ENCODE measurements around the gene RER1. TPM values are rescaled to one million over a fixed set of nuclear protein-coding genes. Genes with fewer than 3 reads are reported as not detected.

Gene RER1
- total RNA-seq, 1 experiment from 2014 or later = 208 TPM

- no peak for DNase-seq (ENCODE audit: low spot score)
Measured at GRCh38 chr1:2375923-2376260, 15.7 kb upstream of the RER1 start.

GRCh38 chr1:2376261-2376741 is 15.3 kb upstream of the RER1 start:
- no peak for DNase-seq (ENCODE audit: low spot score)

GRCh38 chr1:2376931-2377672 is 14.5 kb upstream of the RER1 start:
- no peak for DNase-seq (ENCODE audit: low spot score)

- no peak for DNase-seq (ENCODE audit: low spot score)
Measured at GRCh38 chr1:2377751-2378440, 13.7 kb upstream of the RER1 start.

GRCh38 chr1:2378441-2378851 is 13.2 kb upstream of the RER1 start:
- no peak for DNase-seq (ENCODE audit: low spot score)

- DNase-seq (ENCODE audit: low spot score) = no peak
Measured at GRCh38 chr1:2378956-2379732, 12.5 kb upstream of the RER1 start.

DNA sequence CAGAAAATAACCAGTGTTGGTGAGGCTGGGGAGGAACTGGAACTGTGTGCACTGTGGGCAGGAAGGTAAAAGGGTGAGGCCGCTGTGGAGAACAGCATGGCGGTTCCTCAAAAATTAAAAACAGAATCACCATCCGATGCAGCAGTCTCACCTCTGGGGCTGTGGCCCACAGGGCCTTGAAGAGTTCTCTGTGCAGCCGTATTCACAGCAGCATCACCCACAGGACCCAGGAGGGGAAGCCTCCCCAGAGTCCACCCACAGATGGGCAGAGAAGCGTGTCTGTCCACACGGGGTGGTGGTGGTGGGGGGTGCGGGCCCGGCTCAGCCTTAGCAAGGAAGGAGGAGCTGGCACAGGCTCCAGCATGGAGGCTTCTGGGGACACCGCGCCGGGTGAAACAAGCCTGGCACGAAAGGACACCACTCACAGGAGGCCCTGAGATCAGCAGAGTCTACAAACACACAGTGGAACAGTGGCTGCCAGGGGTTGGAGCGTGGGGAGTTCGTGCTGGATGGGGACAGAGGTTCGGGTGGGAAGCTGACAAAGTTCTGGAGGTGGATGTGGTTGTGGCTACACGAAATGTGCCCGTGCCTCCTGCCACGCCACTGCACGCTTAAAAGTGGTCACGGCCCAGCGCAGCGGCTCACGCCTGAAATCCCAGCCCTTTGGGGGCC is 11.8 kb upstream of the RER1 start:
- no peak for DNase-seq (ENCODE audit: low spot score)

GRCh38 chr1:2380816-2381591 is 10.6 kb upstream of the RER1 start:
- DNase-seq (ENCODE audit: low spot score) = no peak

DNA sequence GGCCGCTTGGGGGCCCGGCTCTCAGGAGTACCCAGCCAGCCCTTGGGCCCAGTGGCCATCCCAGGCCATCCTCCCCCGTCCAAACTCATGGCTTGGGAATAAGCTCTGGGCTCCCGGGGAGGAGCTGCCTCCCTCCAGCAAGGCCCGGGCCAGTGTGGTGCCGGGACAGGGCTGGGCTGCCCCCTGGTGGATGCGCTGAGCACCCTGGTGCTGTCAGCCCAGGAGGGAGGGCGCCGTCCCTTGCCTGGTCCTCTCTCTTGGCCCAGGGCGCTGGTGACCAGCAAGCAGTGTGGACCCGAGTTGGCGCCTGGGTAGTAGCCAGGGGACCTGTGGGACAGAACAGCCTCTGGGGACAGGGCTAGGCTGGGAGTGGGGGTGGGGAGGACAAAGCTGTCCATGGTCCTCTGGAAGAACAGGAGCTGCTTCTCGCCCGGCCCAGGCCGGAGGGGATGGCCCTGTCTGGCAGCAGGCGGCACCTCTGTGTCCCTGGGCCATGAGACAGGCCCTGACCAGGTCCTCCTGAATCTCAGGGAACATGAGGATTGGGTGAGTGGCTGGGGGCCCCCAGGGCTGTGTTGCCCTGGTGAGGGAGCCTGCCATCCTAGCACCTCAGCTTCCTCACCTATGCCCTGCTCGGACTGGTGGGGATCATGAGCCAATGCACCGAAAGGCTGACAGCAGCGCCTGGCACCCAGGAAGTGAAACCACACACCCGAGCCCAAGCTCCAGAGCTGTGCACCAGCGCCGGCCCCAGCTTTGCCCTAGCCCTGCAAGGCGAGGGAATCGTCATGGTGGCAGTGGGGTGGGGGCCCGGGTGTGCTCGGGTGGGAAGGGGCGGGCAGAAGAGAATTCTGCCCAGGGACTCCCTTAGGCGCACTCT is 9.7 kb upstream of the RER1 start:
- DNase-seq (ENCODE audit: low spot score) = peak; percentile 75

- DNase-seq (ENCODE audit: low spot score) = no peak
Measured at GRCh38 chr1:2382621-2383361, 8.8 kb upstream of the RER1 start.

GRCh38 chr1:2383576-2383975 is 8.1 kb upstream of the RER1 start:
- no peak for DNase-seq (ENCODE audit: low spot score)

DNA sequence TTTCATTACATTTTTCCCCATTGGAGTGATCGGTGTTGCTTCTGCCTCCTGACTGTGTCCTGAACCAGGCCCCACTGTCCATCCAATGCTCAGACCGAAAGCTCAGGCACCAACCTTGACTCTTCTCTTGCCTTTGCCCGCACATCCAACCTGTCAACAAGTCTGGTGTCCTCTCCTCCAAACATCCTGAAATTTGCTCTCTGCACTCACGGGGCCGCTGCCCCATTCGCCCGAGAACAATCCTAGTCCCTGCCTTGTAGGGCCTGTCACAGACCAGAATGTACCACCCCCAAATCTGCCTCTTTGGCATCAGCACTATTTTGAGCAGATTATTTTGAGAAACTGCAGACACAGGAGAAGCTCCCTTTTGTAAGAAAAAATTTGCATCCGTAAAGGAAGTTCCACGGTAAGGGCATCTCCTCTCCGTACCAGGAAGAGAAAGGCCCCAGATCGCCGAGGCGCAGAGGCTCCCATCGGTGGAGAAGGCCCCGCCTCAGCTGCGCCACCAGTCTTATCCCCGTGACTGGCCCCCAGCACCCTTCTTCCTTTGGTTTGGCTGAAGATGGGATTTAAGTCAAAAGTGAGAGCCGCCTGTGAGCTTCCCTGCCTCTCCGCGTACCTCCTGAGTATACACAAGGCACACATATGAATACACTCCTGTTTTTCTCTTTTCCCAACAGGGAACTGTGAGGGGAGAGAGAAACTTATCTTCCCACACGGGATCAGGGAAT is 7.3 kb upstream of the RER1 start:
- no peak for DNase-seq (ENCODE audit: low spot score)

DNA sequence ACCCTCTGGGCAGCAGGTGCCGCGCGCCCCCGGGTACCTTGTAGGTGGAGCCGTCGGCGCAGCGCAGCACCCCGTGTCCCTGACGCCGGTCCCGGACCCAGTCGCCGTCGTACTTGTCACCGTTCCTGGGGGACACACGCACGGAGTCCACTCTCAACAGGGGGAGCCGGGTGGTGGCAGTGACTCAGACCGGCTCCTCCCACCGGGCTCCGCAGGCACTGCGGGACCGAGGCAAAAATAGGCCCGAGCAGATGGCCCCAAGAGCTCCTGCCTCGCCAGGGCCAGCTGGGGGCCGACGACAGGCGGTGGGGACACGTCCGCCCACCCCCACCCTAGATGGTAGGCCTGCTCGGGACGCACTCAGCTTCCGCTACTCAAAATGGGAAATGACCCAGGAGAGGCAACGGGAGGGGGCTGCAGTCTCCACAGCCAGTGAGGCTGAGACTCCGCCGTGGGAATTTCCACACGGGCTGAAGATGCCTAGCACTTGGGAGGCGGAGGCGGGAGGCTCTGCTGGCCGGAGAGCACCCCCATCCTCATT is 6.6 kb upstream of the RER1 start:
- DNase-seq (ENCODE audit: low spot score) = no peak

- no peak for DNase-seq (ENCODE audit: low spot score)
Measured at GRCh38 chr1:2385606-2386280, 5.9 kb upstream of the RER1 start.

DNA sequence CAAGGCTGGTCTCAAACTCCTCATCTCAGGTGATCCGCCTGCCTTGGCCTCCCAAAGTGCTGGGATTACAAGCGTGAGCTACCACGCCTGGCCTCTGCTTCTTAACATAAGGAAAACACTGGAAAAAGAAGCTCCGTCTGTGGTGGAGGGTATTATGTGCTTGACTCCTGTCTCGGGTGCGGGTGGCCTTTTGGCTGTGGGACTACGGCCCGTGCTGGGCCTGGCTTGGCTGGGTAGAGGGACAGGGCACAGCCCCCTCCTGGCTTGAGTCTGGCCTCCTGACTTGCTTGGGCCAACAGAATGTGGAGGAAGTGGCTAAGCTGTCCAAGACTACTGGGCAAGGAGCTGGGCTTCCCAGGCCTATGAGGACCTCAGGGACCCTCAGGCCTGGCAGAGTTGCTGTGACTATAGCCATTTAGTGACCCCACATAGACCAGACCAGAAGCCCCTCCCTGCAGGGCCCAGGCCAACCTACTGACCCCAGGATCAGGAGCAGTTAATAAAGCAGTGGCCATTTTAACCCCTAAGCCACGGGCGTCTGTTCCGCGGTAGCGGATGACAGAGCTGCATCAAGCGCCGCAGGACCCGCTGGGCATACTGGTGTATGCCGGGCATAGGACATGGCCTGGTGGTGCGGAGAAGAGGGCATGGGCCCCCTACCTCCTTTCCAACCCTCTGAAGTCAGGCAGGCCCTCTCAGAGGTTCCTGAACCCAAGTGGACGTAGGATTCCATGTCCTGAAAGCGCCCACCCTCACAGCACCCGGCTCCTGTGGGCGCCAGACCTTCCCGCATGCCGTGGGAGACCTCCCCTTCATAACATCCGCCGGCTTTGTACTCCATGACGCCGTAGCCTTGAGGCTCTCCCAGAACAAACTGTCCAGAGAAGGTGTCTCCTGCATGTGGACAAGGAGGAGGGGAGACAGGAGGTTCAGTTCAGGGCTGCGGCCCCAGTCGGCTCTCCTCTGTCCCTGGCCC is 4.7 kb upstream of the RER1 start:
- no peak for DNase-seq (ENCODE audit: low spot score)

GRCh38 chr1:2388004-2388913 is 3.4 kb upstream of the RER1 start:
- no peak for DNase-seq (ENCODE audit: low spot score)
